22Rv1 (cell line): ENCODE data around the gene NQO1.

Experiments used
- H3K27ac ChIP-seq: fragments of 450-650 bp; 2 replicates; pipeline ENCODE4 v1.5.1; 2017
- CTCF ChIP-seq: fragments of 450-650 bp; IDR thresholded peaks from 2 replicates; pipeline ENCODE4 v1.5.1; 2017; ENCODE audit warnings: mild to moderate bottlenecking
- ZFX ChIP-seq: fragments of 450-650 bp; IDR thresholded peaks from 2 replicates; pipeline ENCODE4 v1.6.1; 2017; ENCODE audit warnings: antibody characterized with exemption, borderline replicate concordance

Gene NQO1

GRCh38 chr16:69711115-69711740, 15.1 kb downstream of the NQO1 start:
- TF ChIP-seq CTCF (no peak), ZFX (no peak)
- peak overlapping the region; percentile 30 for H3K27ac ChIP-seq

- TF ChIP-seq CTCF, result peak; percentile 79
- TF ChIP-seq ZFX, result no peak
- H3K27ac ChIP-seq, result peak overlapping the region; percentile 46
Observed at GRCh38 chr16:69709456-69710084, 16.8 kb downstream of the NQO1 start.

- peak overlapping the region; percentile 46 for H3K27ac ChIP-seq
- no peak for TF ChIP-seq ZFX
- TF ChIP-seq CTCF, result no peak
Observed at GRCh38 chr16:69707920-69708683, 18.3 kb downstream of the NQO1 start.

GRCh38 chr16:69706975-69707340, 19.4 kb downstream of the NQO1 start:
- peak overlapping the region; percentile 46 for H3K27ac ChIP-seq
- no peak for TF ChIP-seq CTCF
- no peak for TF ChIP-seq ZFX

GRCh38 chr16:69706256-69706974, 19.9 kb downstream of the NQO1 start:
- no peak for TF ChIP-seq CTCF

GRCh38 chr16:69703638-69704037, 22.7 kb downstream of the NQO1 start:
- TF ChIP-seq CTCF, result no peak
- H3K27ac ChIP-seq, result no peak overlapping the region

More at GRCh38 chr16:69706256-69706974, 19.9 kb downstream of the NQO1 start:
- H3K27ac ChIP-seq, result peak overlapping the region; percentile 46

GRCh38 chr16:69701866-69702265, 24.5 kb downstream of the NQO1 start:
- TF ChIP-seq CTCF (no peak), ZFX (no peak)
- no peak overlapping the region for H3K27ac ChIP-seq
